GM19452 (cell line): ENCODE data around the gene EMC10.
"Not testable (repeated sequence)": the region's sequence is repeated elsewhere in the genome, so short reads cannot be mapped to it uniquely, and the experiment has no call there.

Experiments
- ATAC-seq: cut with Tn5 transposase; IDR thresholded peaks from one replicate; pipeline ENCODE4 v1.9.1; 2021; ENCODE audit not compliant: unreplicated experiment

The EMC10 gene

GRCh38 chr19:50476224-50476906 lies at the start of gene EMC10, which contains the start of gene GARIN5A:
TSS of gene EMC10 (plus strand) at chr19:50476507. CDS start at chr19:50476545, 38 bp downstream.
TSS of gene GARIN5A (minus strand) at chr19:50476848. CDS start at chr19:50476388, 460 bp downstream.
- ATAC-seq, result peak; percentile 77

- no peak for ATAC-seq
Measured at GRCh38 chr19:50427318-50427925, 48.9 kb upstream of the EMC10 start.

- ATAC-seq, result no peak
Measured at GRCh38 chr19:50427997-50428425, 48.3 kb upstream of the EMC10 start.

GRCh38 chr19:50428772-50429463 lies 47.4 kb upstream of the EMC10 start:
- no peak for ATAC-seq

- no peak for ATAC-seq
Measured at GRCh38 chr19:50430888-50431342, 45.4 kb upstream of the EMC10 start.

GRCh38 chr19:50431343-50432220 lies 44.7 kb upstream of the EMC10 start:
- ATAC-seq, result no peak

GRCh38 chr19:50432221-50433028 lies 43.9 kb upstream of the EMC10 start, which contains the start of gene MYBPC2:
TSS of gene MYBPC2 (plus strand) at chr19:50432892. CDS start at chr19:50432954, 62 bp downstream.
- ATAC-seq, result no peak

GRCh38 chr19:50433201-50434180 lies 42.8 kb upstream of the EMC10 start:
- ATAC-seq, result no peak

GRCh38 chr19:50434525-50434924 lies 41.8 kb upstream of the EMC10 start:
- no peak for ATAC-seq

- ATAC-seq, result no peak
Measured at GRCh38 chr19:50435221-50435620, 41.1 kb upstream of the EMC10 start.

- ATAC-seq, result no peak
Measured at GRCh38 chr19:50435627-50436026, 40.7 kb upstream of the EMC10 start.

- no peak for ATAC-seq
Measured at GRCh38 chr19:50437862-50438449, 38.4 kb upstream of the EMC10 start.

- not testable (repeated sequence) for ATAC-seq
Measured at GRCh38 chr19:50439130-50439529, 37.2 kb upstream of the EMC10 start.

GRCh38 chr19:50444059-50444458 lies 32.2 kb upstream of the EMC10 start:
- no peak for ATAC-seq

- no peak for ATAC-seq
Measured at GRCh38 chr19:50447053-50447452, 29.3 kb upstream of the EMC10 start.

GRCh38 chr19:50447750-50448149 lies 28.6 kb upstream of the EMC10 start:
- ATAC-seq, result no peak

GRCh38 chr19:50449236-50449899 lies 26.9 kb upstream of the EMC10 start:
- ATAC-seq, result no peak
